Measurements from ENCODE around the gene MSL3B.

The MSL3B gene

GRCh38 chr2:233832414-233832813, 35.8 kb downstream of the MSL3B start:
- DNase-seq, result no peak

GRCh38 chr2:233831861-233832260, 36.3 kb downstream of the MSL3B start:
- DNase-seq, result no peak

GRCh38 chr2:233831011-233831721, 37.0 kb downstream of the MSL3B start:
- no peak for DNase-seq

GRCh38 chr2:233830111-233830802, 37.9 kb downstream of the MSL3B start:
- no peak for DNase-seq

GRCh38 chr2:233829193-233830110, 38.7 kb downstream of the MSL3B start:
- no peak for DNase-seq

- no peak for DNase-seq
Observed at GRCh38 chr2:233828546-233829192, 39.5 kb downstream of the MSL3B start.

- no peak for DNase-seq
Observed at GRCh38 chr2:233824373-233824772, 43.8 kb downstream of the MSL3B start.

- DNase-seq, result no peak
Observed at GRCh38 chr2:233823731-233824121, 44.5 kb downstream of the MSL3B start.

- DNase-seq, result no peak
Observed at GRCh38 chr2:233822781-233823730, 45.1 kb downstream of the MSL3B start.

GRCh38 chr2:233822101-233822771, 46.0 kb downstream of the MSL3B start:
- DNase-seq, result no peak

GRCh38 chr2:233821709-233822100, 46.5 kb downstream of the MSL3B start:
- DNase-seq, result no peak

- DNase-seq, result no peak
Observed at GRCh38 chr2:233821196-233821595, 47.0 kb downstream of the MSL3B start.

GRCh38 chr2:233820774-233821105, 47.4 kb downstream of the MSL3B start:
- no peak for DNase-seq

GRCh38 chr2:233819884-233820773, 48.1 kb downstream of the MSL3B start:
- DNase-seq, result no peak

- DNase-seq, result no peak
Observed at GRCh38 chr2:233818639-233819621, 49.3 kb downstream of the MSL3B start.

- DNase-seq, result no peak
Observed at GRCh38 chr2:233817995-233818638, 50.1 kb downstream of the MSL3B start.

- no peak for DNase-seq
Observed at GRCh38 chr2:233817361-233817911, 50.8 kb downstream of the MSL3B start.

GRCh38 chr2:233816771-233817170, 51.4 kb downstream of the MSL3B start:
- DNase-seq, result no peak

Measured in CD4-positive, alpha-beta T cell treated with Interleukin-17A for 4 hours (primary cell).